ENCODE results near the gene SND1. TPM values are rescaled to one million over a fixed set of nuclear protein-coding genes. Genes with fewer than 3 reads are reported as not detected.
"Not testable (repeated sequence)": the region's sequence is repeated elsewhere in the genome, so short reads cannot be mapped to it uniquely, and the experiment has no call there.

SND1 gene
- total RNA-seq, 2 experiments from 2014 or later = 158 to 166 TPM

GRCh38 chr7:127658970-127659630, 7.1 kb downstream of the SND1 start:
- DNase-seq (no peak), ATAC-seq (no peak)
- CTCF ChIA-PET = no interaction called here
- H3K9me3 Mint-ChIP-seq (ENCODE audit: low read depth) = no peaks in the 10 kb centered on the region
- H3K27ac Mint-ChIP-seq = no peak overlapping the region
- no peak overlapping the region for H3K4me3 Mint-ChIP-seq
- peaks cover 40% of the 10 kb centered on the region for H3K4me1 Mint-ChIP-seq
- peaks cover 43% of the 10 kb centered on the region for H3K36me3 Mint-ChIP-seq
- no peaks in the 10 kb centered on the region for H3K27me3 Mint-ChIP-seq

GRCh38 chr7:127665922-127666321, 13.9 kb downstream of the SND1 start:
- no peak overlapping the region for H3K4me3 Mint-ChIP-seq
- CTCF ChIA-PET = no interaction called here

GRCh38 chr7:127666602-127667001, 14.6 kb downstream of the SND1 start:
- ATAC-seq (no peak), DNase-seq (no peak)
- Mint-ChIP-seq H3K27ac (no peak overlapping the region), H3K4me3 (no peak overlapping the region), H3K27me3 (no peaks in the 10 kb centered on the region), H3K36me3 (peaks cover 20% of the 10 kb centered on the region), H3K4me1 (peaks cover 44% of the 10 kb centered on the region), H3K9me3 (ENCODE audit: low read depth) (no peaks in the 10 kb centered on the region)
- CTCF ChIA-PET = no interaction called here

More at GRCh38 chr7:127665922-127666321, 13.9 kb downstream of the SND1 start:
- Mint-ChIP-seq H3K4me1 (peaks cover 49% of the 10 kb centered on the region), H3K36me3 (peaks cover 22% of the 10 kb centered on the region), H3K27ac (no peak overlapping the region), H3K27me3 (no peaks in the 10 kb centered on the region), H3K9me3 (ENCODE audit: low read depth) (no peaks in the 10 kb centered on the region)
- DNase-seq (no peak), ATAC-seq (no peak)

- H3K4me1 Mint-ChIP-seq = peaks cover 44% of the 10 kb centered on the region
- H3K9me3 Mint-ChIP-seq (ENCODE audit: low read depth) = no peaks in the 10 kb centered on the region
- H3K27me3 Mint-ChIP-seq = no peaks in the 10 kb centered on the region
- H3K4me3 Mint-ChIP-seq = no peak overlapping the region
- CTCF ChIA-PET = no interaction called here
- ATAC-seq (no peak), DNase-seq (no peak)
- H3K36me3 Mint-ChIP-seq = peaks cover 25% of the 10 kb centered on the region
- H3K27ac Mint-ChIP-seq = no peak overlapping the region
Observed at GRCh38 chr7:127667017-127667670, 15.2 kb downstream of the SND1 start.

GRCh38 chr7:127667759-127668530, 16.0 kb downstream of the SND1 start:
- peak; percentile 34 for ATAC-seq
- DNase-seq = no peak
- Mint-ChIP-seq H3K36me3 (peaks cover 30% of the 10 kb centered on the region), H3K27me3 (no peaks in the 10 kb centered on the region), H3K9me3 (ENCODE audit: low read depth) (peaks cover 2% of the 10 kb centered on the region), H3K4me3 (no peak overlapping the region), H3K27ac (no peak overlapping the region), H3K4me1 (peaks cover 44% of the 10 kb centered on the region)
- CTCF ChIA-PET = no interaction called here

- no peak overlapping the region for H3K4me3 Mint-ChIP-seq
- CTCF ChIA-PET = no interaction called here
- no peaks in the 10 kb centered on the region for H3K27me3 Mint-ChIP-seq
- H3K4me1 Mint-ChIP-seq = peaks cover 26% of the 10 kb centered on the region
- peaks cover 44% of the 10 kb centered on the region for H3K36me3 Mint-ChIP-seq
- no peak for ATAC-seq
- H3K27ac Mint-ChIP-seq = no peak overlapping the region
- no peak for DNase-seq
- peaks cover 2% of the 10 kb centered on the region for H3K9me3 Mint-ChIP-seq (ENCODE audit: low read depth)
Observed at GRCh38 chr7:127671341-127671740, 19.3 kb downstream of the SND1 start.

- CTCF ChIA-PET = interaction anchor here (1.3 to 1.4 kb wide), 2 partner anchors 12 to 461 kb away, joined by 3 to 4 read pairs; no protein-coding TSS in a partner anchor
- DNase-seq (no peak), ATAC-seq (no peak)
- Mint-ChIP-seq H3K27ac (no peak overlapping the region), H3K27me3 (no peaks in the 10 kb centered on the region), H3K4me1 (peaks cover 20% of the 10 kb centered on the region), H3K9me3 (ENCODE audit: low read depth) (peaks cover 2% of the 10 kb centered on the region), H3K4me3 (no peak overlapping the region), H3K36me3 (peaks cover 65% of the 10 kb centered on the region)
Observed at GRCh38 chr7:127673902-127674301, 21.9 kb downstream of the SND1 start.

GRCh38 chr7:127674361-127674760, 22.4 kb downstream of the SND1 start:
- Mint-ChIP-seq H3K27ac (no peak overlapping the region), H3K9me3 (ENCODE audit: low read depth) (peaks cover 2% of the 10 kb centered on the region), H3K36me3 (peaks cover 65% of the 10 kb centered on the region), H3K27me3 (no peaks in the 10 kb centered on the region), H3K4me3 (no peak overlapping the region), H3K4me1 (peaks cover 19% of the 10 kb centered on the region)
- DNase-seq (no peak), ATAC-seq (no peak)
- CTCF ChIA-PET = interaction anchor here (1.3 kb wide), 1 partner anchor 461 kb away, joined by 3 read pairs; no protein-coding TSS in a partner anchor

GRCh38 chr7:127674923-127675322, 22.9 kb downstream of the SND1 start:
- not testable (repeated sequence) for H3K27ac Mint-ChIP-seq; H3K4me3 Mint-ChIP-seq; H3K9me3 Mint-ChIP-seq (ENCODE audit: low read depth); ATAC-seq; DNase-seq; H3K27me3 Mint-ChIP-seq
- CTCF ChIA-PET = interaction anchor here (1.3 kb wide), 1 partner anchor 460 kb away, joined by 3 read pairs; no protein-coding TSS in a partner anchor
- H3K36me3 Mint-ChIP-seq = peaks cover 67% of the 10 kb centered on the region
- peaks cover 18% of the 10 kb centered on the region for H3K4me1 Mint-ChIP-seq

- Mint-ChIP-seq H3K4me3 (no peak overlapping the region), H3K27ac (no peak overlapping the region), H3K36me3 (peaks cover 68% of the 10 kb centered on the region), H3K9me3 (ENCODE audit: low read depth) (peaks cover 4% of the 10 kb centered on the region), H3K27me3 (no peaks in the 10 kb centered on the region), H3K4me1 (peaks cover 18% of the 10 kb centered on the region)
- CTCF ChIA-PET = no interaction called here
- ATAC-seq (no peak), DNase-seq (no peak)
Observed at GRCh38 chr7:127675721-127676120, 23.7 kb downstream of the SND1 start.

- Mint-ChIP-seq H3K4me1 (peaks cover 25% of the 10 kb centered on the region), H3K36me3 (peaks cover 68% of the 10 kb centered on the region), H3K27me3 (no peaks in the 10 kb centered on the region), H3K27ac (no peak overlapping the region), H3K4me3 (no peak overlapping the region), H3K9me3 (ENCODE audit: low read depth) (peaks cover 6% of the 10 kb centered on the region)
- DNase-seq (no peak), ATAC-seq (no peak)
- CTCF ChIA-PET = interaction anchor here (0.6 to 1.1 kb wide), 4 partner anchors 29 to 691 kb away, joined by 3 read pairs; no protein-coding TSS in a partner anchor
Observed at GRCh38 chr7:127677433-127678230, 25.6 kb downstream of the SND1 start.

GRCh38 chr7:127678337-127678736, 26.3 kb downstream of the SND1 start:
- no peak for DNase-seq
- H3K4me3 Mint-ChIP-seq = no peak overlapping the region
- peak overlapping the region; percentile 63 for H3K27ac Mint-ChIP-seq
- no peaks in the 10 kb centered on the region for H3K27me3 Mint-ChIP-seq
- ATAC-seq = no peak
- H3K9me3 Mint-ChIP-seq (ENCODE audit: low read depth) = peaks cover 5% of the 10 kb centered on the region
- peaks cover 69% of the 10 kb centered on the region for H3K36me3 Mint-ChIP-seq
- CTCF ChIA-PET = interaction anchor here (0.6 to 1.0 kb wide), 3 partner anchors 367 to 690 kb away, joined by 3 read pairs; no protein-coding TSS in a partner anchor
- H3K4me1 Mint-ChIP-seq = peaks cover 28% of the 10 kb centered on the region

GRCh38 chr7:127678947-127679346, 27.0 kb downstream of the SND1 start:
- peaks cover 5% of the 10 kb centered on the region for H3K9me3 Mint-ChIP-seq (ENCODE audit: low read depth)
- no peak overlapping the region for H3K4me3 Mint-ChIP-seq
- H3K4me1 Mint-ChIP-seq = peaks cover 30% of the 10 kb centered on the region
- no peaks in the 10 kb centered on the region for H3K27me3 Mint-ChIP-seq
- CTCF ChIA-PET = interaction anchor here (0.9 to 1.4 kb wide), 2 partner anchors 367 to 531 kb away, joined by 3 read pairs; no protein-coding TSS in a partner anchor
- peaks cover 66% of the 10 kb centered on the region for H3K36me3 Mint-ChIP-seq
- H3K27ac Mint-ChIP-seq = peak overlapping the region; percentile 63
- DNase-seq (no peak), ATAC-seq (peak; percentile 42)

All from activated CD8-positive, alpha-beta memory T cell treated with anti-CD3 and anti-CD28 coated beads, Interleukin-2, amount 10 ng/mL, durations not matched to agents 7 days and 5 days (primary cell).